ES-I3 (cell line): ENCODE results near the gene POLA2.
A peak's percentile ranks its signal among the peaks of the same experiment; 100 is the strongest.

Source experiments
- H3K36me3 ChIP-seq: 2 replicates; pipeline ENCODE4 v1.6.1; 2013; ENCODE audit warnings: mild to moderate bottlenecking, low read length, control low read depth, moderate library complexity; ENCODE audit not compliant: insufficient read depth
- H3K4me1 ChIP-seq: 2 replicates; pipeline ENCODE4 v1.6.1; 2013; ENCODE audit warnings: mild to moderate bottlenecking, control low read depth, low read length; ENCODE audit not compliant: insufficient read depth
- H3K9ac ChIP-seq: 2 replicates; pipeline ENCODE4 v1.6.1; 2013; ENCODE audit warnings: low read depth, mild to moderate bottlenecking, low read length, moderate library complexity
- H3K9me3 ChIP-seq: 2 replicates; pipeline ENCODE4 v1.6.1; 2013; ENCODE audit warnings: mild to moderate bottlenecking, low read length, moderate library complexity; ENCODE audit not compliant: control insufficient read depth, insufficient read depth

POLA2 gene

GRCh38 chr11:65261591-65262380 lies at the start of gene POLA2:
TSS of gene POLA2 (plus strand) at chr11:65261962. CDS start at chr11:65262293, 331 bp downstream.
- Histone ChIP-seq H3K36me3 (no peaks in the 10 kb centered on the region), H3K9me3 (no peaks in the 10 kb centered on the region), H3K4me1 (no peaks in the 10 kb centered on the region), H3K9ac (peak within 1 kb of the TSS; percentile 88)

DNA sequence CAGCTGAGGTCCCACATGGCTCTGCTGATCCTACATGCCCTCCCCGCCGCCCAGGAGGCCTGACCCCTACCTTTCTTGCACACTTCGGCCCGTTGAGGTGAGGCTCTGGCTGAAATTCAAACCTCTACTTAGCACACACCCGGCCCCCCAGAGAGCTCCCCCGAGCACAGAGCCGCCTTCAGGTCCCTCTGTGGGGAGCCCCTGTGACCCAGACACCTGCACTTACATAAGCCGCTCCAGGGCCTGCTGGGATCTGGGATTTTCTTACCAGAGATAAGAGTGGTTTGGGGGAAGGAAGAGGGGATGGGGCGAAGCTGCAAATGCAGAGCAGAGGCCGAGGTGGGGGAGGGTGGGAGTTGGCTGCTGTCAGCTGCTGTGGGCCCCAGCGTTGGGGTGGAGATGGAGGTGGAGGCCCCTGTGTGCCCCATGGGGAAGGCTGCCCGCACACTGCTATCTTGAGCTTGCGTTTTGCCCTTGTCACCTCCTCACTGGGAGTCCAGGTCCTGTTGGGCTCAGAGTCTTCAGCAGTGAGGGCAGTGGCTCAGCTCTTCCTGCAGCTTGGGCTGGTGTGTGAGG lies 49.4 kb upstream of the POLA2 start:
- H3K4me1 ChIP-seq = peaks cover 19% of the 10 kb centered on the region; the same call in 1 of the 2 replicates

GRCh38 chr11:65213322-65214211 lies 48.2 kb upstream of the POLA2 start:
- Histone ChIP-seq H3K36me3 (peaks cover 5% of the 10 kb centered on the region; the same call in 1 of the 2 replicates), H3K9ac (no peak overlapping the region), H3K9me3 (no peaks in the 10 kb centered on the region), H3K4me1 (peaks cover 19% of the 10 kb centered on the region; the same call in 1 of the 2 replicates)

More for the DNA sequence above, 49.4 kb upstream of the POLA2 start:
- Histone ChIP-seq H3K9ac (no peak overlapping the region), H3K9me3 (no peaks in the 10 kb centered on the region), H3K36me3 (peaks cover 5% of the 10 kb centered on the region; the same call in 1 of the 2 replicates)

- Histone ChIP-seq H3K9me3 (no peaks in the 10 kb centered on the region), H3K36me3 (peaks cover 3% of the 10 kb centered on the region; the same call in 1 of the 2 replicates), H3K9ac (no peak overlapping the region), H3K4me1 (peaks cover 19% of the 10 kb centered on the region; the same call in 1 of the 2 replicates)
These were observed 47.4 kb upstream of the POLA2 start for GRCh38 chr11:65214212-65214845.

DNA sequence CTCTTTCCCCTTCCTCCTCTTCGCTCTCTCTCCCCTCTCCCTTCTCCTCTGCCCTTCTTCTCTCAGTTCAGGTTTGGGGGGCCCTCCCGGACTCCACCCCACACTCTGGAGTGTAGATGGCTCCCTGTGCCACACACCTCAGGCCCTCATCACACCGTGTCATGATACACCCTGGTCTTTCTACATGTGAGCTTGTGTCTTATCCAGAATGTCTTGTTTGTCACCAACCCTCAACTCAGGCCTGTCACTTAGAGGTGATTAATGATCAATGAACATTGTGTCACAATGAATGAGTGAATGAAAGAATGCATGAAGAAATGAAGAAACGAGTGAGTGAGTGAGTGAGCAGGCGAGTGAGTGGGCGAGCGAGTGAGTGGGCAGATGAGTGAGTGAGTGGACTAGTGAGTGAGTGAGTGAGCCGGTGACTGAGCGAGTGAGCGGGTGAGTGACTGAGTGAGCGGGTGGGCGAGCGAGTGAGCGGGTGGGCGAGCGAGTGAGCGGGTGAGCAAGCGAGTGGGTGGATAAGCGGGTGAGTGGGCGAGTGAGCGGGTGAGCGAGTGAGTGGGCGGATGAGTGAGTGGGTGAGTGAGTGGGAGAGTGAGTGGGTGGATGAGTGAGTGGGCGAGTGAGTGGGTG lies 46.2 kb upstream of the POLA2 start:
- no peaks in the 10 kb centered on the region for H3K9me3 ChIP-seq
- H3K9ac ChIP-seq = no peak overlapping the region
- peaks cover 19% of the 10 kb centered on the region; the same call in 1 of the 2 replicates for H3K4me1 ChIP-seq
- no peaks in the 10 kb centered on the region; the same call in 1 of the 2 replicates for H3K36me3 ChIP-seq

DNA sequence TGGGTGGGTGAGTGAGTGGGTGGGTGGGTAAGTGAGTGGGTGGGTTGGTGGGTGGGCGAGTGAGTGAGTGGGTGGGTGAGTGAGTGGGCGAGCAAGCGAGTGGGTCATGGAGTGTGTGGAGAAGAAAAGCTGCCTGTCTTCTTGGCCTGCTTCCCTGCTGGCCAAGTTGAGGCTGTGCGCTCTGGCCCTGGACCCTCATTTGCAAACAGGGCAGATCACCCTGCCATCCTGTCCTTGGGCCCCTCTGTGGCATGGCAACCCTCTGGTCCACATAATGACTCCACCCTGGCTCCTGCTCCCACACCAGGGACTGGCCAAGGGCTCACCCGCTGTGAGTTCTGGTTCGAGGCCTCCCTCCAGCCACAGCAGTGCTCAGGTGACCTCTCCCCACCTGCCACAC lies 44.9 kb upstream of the POLA2 start:
- Histone ChIP-seq H3K36me3 (no peaks in the 10 kb centered on the region; the same call in 1 of the 2 replicates), H3K9me3 (no peaks in the 10 kb centered on the region), H3K9ac (no peak overlapping the region), H3K4me1 (peaks cover 19% of the 10 kb centered on the region; the same call in 1 of the 2 replicates)

GRCh38 chr11:65217441-65218423 lies 44.0 kb upstream of the POLA2 start:
- Histone ChIP-seq H3K9ac (no peak overlapping the region), H3K9me3 (no peaks in the 10 kb centered on the region), H3K36me3 (no peaks in the 10 kb centered on the region; the same call in 1 of the 2 replicates), H3K4me1 (peaks cover 10% of the 10 kb centered on the region; the same call in 1 of the 2 replicates)

GRCh38 chr11:65218446-65218845 lies 43.3 kb upstream of the POLA2 start:
- peaks cover under 1% of the 10 kb centered on the region; the same call in 1 of the 2 replicates for H3K36me3 ChIP-seq
- H3K4me1 ChIP-seq = peaks cover 5% of the 10 kb centered on the region; the same call in 1 of the 2 replicates
- H3K9me3 ChIP-seq = no peaks in the 10 kb centered on the region
- H3K9ac ChIP-seq = no peak overlapping the region

DNA sequence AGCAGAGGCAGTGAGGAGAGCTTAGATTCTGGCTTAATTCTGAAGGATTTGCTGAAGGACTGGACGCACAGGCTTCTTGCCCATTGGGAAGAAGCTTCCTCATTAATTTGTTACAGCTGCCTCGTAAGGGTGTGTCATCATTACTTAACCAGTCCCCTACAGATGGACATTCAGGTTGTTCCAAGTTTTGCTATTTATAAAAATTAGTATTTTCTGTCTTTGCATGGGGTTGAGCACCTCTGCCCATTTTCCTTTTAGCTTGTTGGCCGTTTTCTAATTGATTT lies 41.9 kb upstream of the POLA2 start:
- Histone ChIP-seq H3K9ac (no peak overlapping the region), H3K36me3 (peaks cover 4% of the 10 kb centered on the region; the same call in 1 of the 2 replicates), H3K4me1 (no peaks in the 10 kb centered on the region), H3K9me3 (no peaks in the 10 kb centered on the region)

GRCh38 chr11:65221026-65221425 lies 40.7 kb upstream of the POLA2 start:
- no peak overlapping the region for H3K9ac ChIP-seq
- peaks cover 4% of the 10 kb centered on the region; the same call in 1 of the 2 replicates for H3K36me3 ChIP-seq
- no peaks in the 10 kb centered on the region for H3K9me3 ChIP-seq
- H3K4me1 ChIP-seq = no peaks in the 10 kb centered on the region

- Histone ChIP-seq H3K9me3 (no peaks in the 10 kb centered on the region), H3K36me3 (peaks cover 4% of the 10 kb centered on the region; the same call in 1 of the 2 replicates), H3K4me1 (no peaks in the 10 kb centered on the region), H3K9ac (no peak overlapping the region)
These were observed 38.8 kb upstream of the POLA2 start for GRCh38 chr11:65223011-65223410.

GRCh38 chr11:65224930-65225278 lies 36.9 kb upstream of the POLA2 start:
- Histone ChIP-seq H3K9me3 (no peaks in the 10 kb centered on the region), H3K36me3 (peaks cover 4% of the 10 kb centered on the region; the same call in 1 of the 2 replicates), H3K4me1 (no peaks in the 10 kb centered on the region), H3K9ac (peak overlapping the region; percentile 53; the same call in 1 of the 2 replicates)
